Ascending aorta (tissue), 2 donors: Measurements from ENCODE around the gene HOXB6. TPM values are rescaled to one million over a fixed set of nuclear protein-coding genes. Genes with fewer than 3 reads are reported as not detected.

Experiments
- DNase-seq, 2 donors: peaks; one replicate each; pipeline ENCODE4 v3.0.0-alpha.2; 2019; ENCODE audit warnings: low spot score in 2 of 2
- H3K27ac ChIP-seq, 2 donors: fragments of 200-600 bp; sonication (generic); one replicate each; pipeline ENCODE4 v1.5.1; 2016 to 2017; ENCODE audit warnings: mild to moderate bottlenecking in 1 of 2
- H3K27me3 ChIP-seq: fragments of 200-600 bp; sonication (generic); one replicate; pipeline ENCODE4 v1.5.1; 2017
- H3K36me3 ChIP-seq, 2 donors: fragments of 200-600 bp; sonication (generic); one replicate each; pipeline ENCODE4 v1.5.1; 2016
- H3K4me1 ChIP-seq, 2 donors: fragments of 200-600 bp; sonication (generic); one replicate each; pipeline ENCODE4 v1.5.1; 2016 to 2017; ENCODE audit warnings: mild to moderate bottlenecking in 1 of 2
- H3K4me3 ChIP-seq, 2 donors: fragments of 200-600 bp; sonication (generic); one replicate each; pipeline ENCODE4 v1.5.1; 2016 to 2017; ENCODE audit warnings: mild to moderate bottlenecking in 1 of 2
- H3K9me3 ChIP-seq, 2 donors: fragments of 200-600 bp; sonication (generic); one replicate each; pipeline ENCODE4 v1.5.1; 2016
- intact Hi-C: fragments of 100-400 bp; cut with DNase I; formaldehyde crosslinking; loops from one replicate; pipeline ENCODE4 v1.15.1; 2023
- total RNA-seq: library from RNA; depleted of rRNA; stranded (reverse); fragments of >200 nt; gene quantifications from one replicate; pipeline ENCODE4 v1.1.0, GENCODE V29; 2016
- TF ChIP-seq, protein P1 (sequence below), 3 experiments: fragments of 200-600 bp in 2 of 3; fragments of 450-650 bp in 1 of 3; sonication (generic) in 2 of 3; IDR thresholded peaks; one replicate each; pipeline ENCODE4 v1.5.1; 2016 to 2019; ENCODE audit warnings: antibody characterized with exemption in 3 of 3, mild to moderate bottlenecking in 1 of 3, moderate library complexity in 1 of 3

Gene HOXB6
- total RNA-seq, 1 donor from 2014 or later, result 5.1 TPM

DNA sequence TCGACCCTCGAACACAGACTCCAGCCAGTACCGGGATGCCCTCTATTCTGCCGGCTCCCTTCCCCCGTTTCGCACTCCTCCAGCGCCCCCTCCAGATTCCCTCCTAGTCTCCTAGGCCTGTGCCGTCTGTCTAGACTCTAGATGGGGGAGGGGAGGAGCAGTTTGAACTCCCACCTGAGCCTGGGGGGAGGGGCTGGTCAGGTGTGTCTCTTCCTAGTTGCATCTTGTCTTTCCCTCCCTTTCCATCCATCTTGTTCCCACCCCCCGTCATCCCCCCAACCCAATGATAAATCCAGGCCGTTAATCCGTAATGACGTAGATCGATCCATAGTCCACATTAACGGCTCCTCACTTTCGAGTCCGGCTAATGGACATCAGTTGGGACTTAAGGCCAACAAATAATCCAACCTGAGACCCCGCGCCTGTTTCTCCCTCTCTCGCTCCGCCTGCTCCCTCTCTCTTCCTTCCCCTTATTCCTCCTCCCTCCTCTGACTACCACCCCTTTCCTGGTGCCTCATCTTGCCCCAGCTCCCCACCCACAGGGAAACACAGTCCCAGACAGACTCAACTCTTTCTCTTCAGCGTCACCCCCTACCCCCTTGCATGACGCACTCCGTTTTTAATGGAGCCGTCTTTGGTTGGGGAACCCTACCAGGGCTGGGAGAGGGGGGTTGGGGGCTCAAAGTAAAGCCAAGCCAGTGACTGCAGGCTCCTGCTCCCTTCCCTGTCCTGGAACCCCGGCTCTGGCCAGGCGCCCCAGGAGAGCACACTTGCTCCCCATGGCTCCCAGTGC, 7.9 kb downstream of the HOXB6 start:
- Histone ChIP-seq H3K4me3 (peak overlapping the region; percentile 59 to 81), H3K9me3 (no peaks in the 10 kb centered on the region), H3K27ac (peak overlapping the region; percentile 45 to 72), H3K4me1 (peaks cover 9 to 19% of the 10 kb centered on the region in 2 donors), H3K36me3 (peaks cover 0 to 8% of the 10 kb centered on the region in 2 donors), H3K27me3 (no peaks in the 10 kb centered on the region)
- TF ChIP-seq, protein P1, sequence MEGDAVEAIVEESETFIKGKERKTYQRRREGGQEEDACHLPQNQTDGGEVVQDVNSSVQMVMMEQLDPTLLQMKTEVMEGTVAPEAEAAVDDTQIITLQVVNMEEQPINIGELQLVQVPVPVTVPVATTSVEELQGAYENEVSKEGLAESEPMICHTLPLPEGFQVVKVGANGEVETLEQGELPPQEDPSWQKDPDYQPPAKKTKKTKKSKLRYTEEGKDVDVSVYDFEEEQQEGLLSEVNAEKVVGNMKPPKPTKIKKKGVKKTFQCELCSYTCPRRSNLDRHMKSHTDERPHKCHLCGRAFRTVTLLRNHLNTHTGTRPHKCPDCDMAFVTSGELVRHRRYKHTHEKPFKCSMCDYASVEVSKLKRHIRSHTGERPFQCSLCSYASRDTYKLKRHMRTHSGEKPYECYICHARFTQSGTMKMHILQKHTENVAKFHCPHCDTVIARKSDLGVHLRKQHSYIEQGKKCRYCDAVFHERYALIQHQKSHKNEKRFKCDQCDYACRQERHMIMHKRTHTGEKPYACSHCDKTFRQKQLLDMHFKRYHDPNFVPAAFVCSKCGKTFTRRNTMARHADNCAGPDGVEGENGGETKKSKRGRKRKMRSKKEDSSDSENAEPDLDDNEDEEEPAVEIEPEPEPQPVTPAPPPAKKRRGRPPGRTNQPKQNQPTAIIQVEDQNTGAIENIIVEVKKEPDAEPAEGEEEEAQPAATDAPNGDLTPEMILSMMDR (IDR thresholded peaks at IDR 0.05), result no peak
- no peak for DNase-seq
- intact Hi-C loops, result no loop called here

DNA sequence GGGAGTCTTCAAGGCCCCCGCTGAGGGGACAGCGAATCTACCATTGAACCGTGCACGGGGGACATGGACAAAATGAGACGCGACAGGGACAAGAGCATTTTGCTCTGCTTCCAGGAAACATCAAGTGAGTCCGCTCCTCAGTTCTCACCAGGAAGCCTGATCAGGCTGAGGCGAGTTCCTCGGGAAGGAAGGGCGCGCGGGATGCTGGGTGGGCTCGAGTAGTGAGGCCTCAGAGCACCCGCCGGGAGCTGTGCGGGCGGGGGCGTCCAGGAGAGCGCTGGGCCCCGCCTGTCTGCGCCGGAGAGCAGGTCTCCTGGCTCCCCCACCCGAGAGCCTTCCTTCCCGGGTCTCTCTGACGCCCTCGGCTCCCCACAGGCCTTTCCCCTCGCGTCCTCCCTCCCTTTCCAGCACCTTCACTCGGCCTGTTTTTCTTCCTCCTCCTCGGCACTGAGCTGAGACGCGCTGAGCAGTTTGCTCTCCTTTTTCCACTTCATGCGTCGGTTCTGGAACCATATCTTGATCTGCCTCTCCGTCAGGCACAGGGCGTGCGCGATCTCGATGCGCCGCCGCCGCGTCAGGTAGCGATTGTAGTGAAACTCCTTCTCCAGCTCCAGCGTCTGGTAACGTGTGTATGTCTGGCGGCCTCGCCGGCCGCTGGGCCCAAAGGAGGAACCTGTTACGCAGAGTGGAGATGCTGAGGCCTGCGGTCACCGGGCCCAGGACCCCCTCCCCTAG, 8.6 kb downstream of the HOXB6 start:
- Histone ChIP-seq H3K27me3 (no peaks in the 10 kb centered on the region), H3K36me3 (peaks cover 0 to 8% of the 10 kb centered on the region in 2 donors), H3K4me3 (peak overlapping the region; percentile 30 to 81), H3K27ac (peak overlapping the region in 1 of 2 donors; percentile 72), H3K4me1 (peaks cover 9 to 19% of the 10 kb centered on the region in 2 donors), H3K9me3 (no peaks in the 10 kb centered on the region)
- DNase-seq, result no peak
- intact Hi-C loops, result loop anchor here (2.0 kb wide), 2 partner anchors 103 to 259 kb away; no protein-coding TSS in a partner anchor
- TF ChIP-seq, protein P1 (IDR thresholded peaks at IDR 0.05), result no peak

DNA sequence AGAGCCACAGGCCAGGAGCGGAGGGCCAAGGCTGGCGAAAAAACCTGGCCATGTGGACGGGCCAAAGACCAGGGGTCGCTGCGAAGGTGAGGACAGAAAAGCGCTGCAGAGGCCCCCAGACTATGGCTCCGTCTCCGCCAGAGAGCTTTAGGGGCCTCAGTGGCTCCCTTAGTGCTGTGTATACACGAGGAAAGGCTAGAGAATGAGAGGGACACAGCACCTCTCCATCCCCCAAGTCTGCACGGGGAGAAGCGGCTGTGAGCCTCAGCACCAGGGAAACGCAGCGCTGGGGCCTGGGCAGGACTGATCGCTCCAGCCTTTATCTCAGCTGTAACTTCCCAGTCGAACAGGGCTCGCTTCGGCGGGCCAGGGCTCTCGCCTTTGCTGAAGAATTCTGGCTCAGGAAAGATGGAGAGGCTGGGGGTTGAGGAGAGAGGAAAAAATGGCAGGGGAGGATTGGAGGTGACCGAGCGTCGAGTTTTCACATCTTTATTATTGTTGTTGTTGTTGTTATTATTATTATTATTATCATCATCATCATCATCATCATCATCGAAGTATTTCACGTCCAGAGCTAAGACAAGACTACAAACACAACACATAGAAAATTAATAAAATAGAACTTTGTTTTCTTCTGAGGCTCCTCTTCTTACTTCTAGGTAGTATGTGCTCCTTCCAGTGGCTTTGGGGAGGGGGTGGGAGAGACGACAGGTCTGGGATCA, 9.3 kb downstream of the HOXB6 start:
- intact Hi-C loops, result loop anchor here (2.0 kb wide), 2 partner anchors 103 to 259 kb away; no protein-coding TSS in a partner anchor

DNA sequence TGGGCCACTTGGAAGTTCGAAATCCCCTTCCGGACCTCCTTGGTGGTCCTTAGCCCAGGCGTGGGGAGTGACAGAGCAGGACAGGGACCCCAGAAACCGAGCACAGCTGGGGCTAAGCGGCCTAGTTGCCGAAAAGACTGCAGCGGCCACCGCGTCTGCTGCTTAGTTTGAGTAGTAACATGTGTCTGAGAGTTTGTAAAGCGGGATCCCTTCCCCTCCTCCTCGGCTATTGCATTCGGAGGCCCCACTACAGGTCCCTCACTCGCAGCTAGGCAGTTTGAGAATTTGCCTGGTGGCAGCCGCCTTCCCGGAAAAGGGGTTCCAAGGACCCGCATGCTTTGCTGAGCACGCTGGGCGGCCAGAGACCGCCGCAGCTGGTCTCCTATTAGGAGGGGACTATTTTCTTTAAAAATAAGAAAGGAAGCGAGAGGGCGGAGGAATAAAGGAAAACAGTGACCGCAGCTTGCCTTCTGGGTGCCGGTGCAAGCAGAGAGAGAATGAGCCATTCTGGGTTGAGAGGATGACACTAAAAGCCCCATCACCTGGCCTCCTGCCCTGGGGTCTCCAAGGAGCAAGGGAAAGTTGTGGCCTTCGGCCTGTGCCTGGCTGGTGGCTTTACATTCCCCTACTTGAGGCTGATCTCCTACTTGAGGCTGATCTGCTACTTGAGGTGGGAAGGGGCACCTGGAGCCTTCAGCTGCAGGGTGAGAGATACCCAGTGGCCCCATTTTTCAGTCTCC, 10.1 kb downstream of the HOXB6 start:
- Histone ChIP-seq H3K9me3 (no peaks in the 10 kb centered on the region), H3K36me3 (peaks cover 0 to 8% of the 10 kb centered on the region in 2 donors), H3K4me1 (peaks cover 9 to 19% of the 10 kb centered on the region in 2 donors), H3K4me3 (no peak overlapping the region), H3K27ac (no peak overlapping the region), H3K27me3 (no peaks in the 10 kb centered on the region)
- TF ChIP-seq, protein P1 (IDR thresholded peaks at IDR 0.05), result no peak
- DNase-seq, result no peak
- intact Hi-C loops, result loop anchor here (2.0 kb wide), 2 partner anchors 102 to 258 kb away; no protein-coding TSS in a partner anchor

More for the DNA sequence above, 9.3 kb downstream of the HOXB6 start:
- Histone ChIP-seq H3K27ac (no peak overlapping the region), H3K9me3 (no peaks in the 10 kb centered on the region), H3K27me3 (no peaks in the 10 kb centered on the region), H3K4me3 (no peak overlapping the region), H3K36me3 (peaks cover 0 to 8% of the 10 kb centered on the region in 2 donors), H3K4me1 (peaks cover 9 to 19% of the 10 kb centered on the region in 2 donors)
- no peak for DNase-seq
- TF ChIP-seq, protein P1 (IDR thresholded peaks at IDR 0.05), result no peak
